RCC 7860 (cell line): ENCODE results near the gene C4B.
A peak's percentile ranks its signal among the peaks of the same experiment; 100 is the strongest.
"Not testable (repeated sequence)": the region's sequence is repeated elsewhere in the genome, so short reads cannot be mapped to it uniquely, and the experiment has no call there.

Experiments used
- DNase-seq: peaks from one replicate; pipeline ENCODE4 v3.0.0-alpha.2; 2015; ENCODE audit warnings: low spot score
- FAIRE-seq: peaks from 2 replicates; lab custom pipeline; 2012; peaks lifted over from hg19 to GRCh38; lab: Jason Lieb, UNC

The C4B gene

DNA sequence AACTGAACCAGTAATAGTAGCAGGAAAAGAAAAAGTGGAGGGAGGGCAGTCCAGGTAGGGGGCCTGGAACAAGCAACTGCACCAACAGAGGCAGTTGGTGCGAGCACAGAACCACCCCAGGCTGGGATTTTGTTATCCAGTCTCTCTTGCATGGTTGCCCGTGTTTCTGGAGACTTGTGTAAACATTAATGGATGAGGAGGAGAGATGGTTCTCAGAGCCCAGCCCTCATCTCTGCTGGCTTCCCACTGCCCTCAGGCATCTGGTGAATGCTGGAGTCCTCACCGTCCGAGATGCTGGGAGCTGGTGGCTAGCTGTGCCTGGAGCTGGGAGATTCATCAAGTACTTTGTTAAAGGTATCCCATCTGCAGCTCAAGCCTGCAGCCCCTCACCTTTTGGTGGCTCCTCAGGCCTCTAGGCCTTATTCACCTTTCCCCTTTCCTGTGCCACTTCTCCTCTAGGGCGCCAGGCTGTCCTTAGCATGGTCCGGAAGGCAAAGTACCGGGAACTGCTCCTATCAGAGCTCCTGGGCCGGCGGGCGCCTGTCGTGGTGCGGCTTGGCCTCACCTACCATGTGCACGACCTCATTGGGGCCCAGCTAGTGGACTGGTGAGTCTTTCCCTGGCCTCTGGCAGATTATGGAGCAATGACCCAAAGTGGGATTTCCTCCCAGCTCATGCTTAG lies 34.3 kb upstream of the C4B start:
- not testable (repeated sequence) for FAIRE-seq, DNase-seq

DNA sequence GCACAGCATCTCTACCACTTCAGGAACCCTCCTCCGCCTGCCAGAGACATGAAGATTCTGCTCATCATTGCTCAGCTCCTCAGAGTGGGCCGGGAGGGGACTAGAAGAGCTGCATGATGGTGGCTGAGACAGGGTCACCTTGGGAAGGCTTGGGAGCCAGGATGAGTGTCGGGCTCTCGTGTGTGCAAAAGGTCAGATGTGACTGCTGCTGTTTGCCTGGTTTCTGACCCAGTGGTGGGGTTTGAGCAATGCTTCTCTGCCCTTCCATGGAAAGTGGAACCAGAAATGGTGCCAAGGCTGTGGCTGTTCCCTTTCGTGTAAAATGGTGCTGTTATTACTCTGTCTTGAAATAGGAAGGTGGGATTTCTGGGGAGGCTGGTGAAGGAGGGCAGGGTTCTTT lies 33.6 kb upstream of the C4B start:
- not testable (repeated sequence) for DNase-seq, FAIRE-seq

DNA sequence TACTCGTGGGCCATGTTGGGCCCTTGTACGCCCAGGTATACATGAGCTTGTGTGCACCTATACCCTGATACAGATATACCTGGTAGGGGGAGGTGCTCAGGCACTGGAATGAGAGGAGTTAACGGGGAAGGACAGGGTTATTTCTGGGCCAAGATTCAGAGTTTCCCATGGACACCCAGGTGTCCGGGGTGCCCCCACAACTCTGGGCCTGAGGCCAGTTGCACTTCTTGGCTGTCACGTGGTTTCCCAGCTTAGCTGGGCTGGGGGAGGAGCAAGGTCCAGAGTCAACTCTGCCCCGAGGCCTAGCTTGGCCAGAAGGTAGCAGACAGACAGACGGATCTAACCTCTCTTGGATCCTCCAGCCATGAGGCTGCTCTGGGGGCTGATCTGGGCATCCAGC lies 32.9 kb upstream of the C4B start, which contains the start of gene C4A:
C4A (plus strand) TSS at position 314 of the 400 bp plus-strand sequence; CDS start at position 365, 51 bp downstream.
- FAIRE-seq, DNase-seq: not testable (repeated sequence)

DNA sequence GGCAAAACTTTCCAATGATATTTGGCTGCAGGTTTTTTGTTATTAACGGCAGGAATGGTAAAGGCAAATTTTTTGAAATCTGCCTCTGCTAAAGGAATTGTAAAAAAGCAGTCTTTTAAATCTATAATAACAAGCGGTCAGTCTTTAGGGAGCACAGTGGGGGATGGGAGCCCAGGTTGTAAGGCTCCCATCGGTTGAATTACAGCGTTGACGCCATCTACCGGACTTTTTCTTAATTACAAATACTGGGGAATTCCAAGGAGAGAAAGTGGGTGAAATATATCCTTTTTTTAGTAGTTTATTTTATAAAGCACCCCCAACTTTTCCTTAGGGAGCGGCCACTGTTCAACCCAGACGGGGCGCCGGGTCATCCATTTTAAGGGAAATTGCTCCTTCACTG lies 25.2 kb upstream of the C4B start:
- not testable (repeated sequence) for DNase-seq, FAIRE-seq

DNA sequence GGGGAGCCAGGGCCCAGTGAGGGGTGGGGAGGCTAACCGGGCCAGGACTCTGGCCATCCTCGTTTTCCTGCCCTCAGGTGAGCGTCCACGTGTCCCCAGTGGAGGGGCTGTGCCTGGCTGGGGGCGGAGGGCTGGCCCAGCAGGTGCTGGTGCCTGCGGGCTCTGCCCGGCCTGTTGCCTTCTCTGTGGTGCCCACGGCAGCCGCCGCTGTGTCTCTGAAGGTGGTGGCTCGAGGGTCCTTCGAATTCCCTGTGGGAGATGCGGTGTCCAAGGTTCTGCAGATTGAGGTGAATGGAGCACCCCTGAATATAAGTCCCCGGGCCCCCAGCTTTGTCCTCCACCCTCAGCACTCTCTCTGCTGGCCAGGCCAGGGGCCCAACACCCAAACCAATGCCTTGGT lies 20.2 kb upstream of the C4B start:
- not testable (repeated sequence) for DNase-seq, FAIRE-seq

DNA sequence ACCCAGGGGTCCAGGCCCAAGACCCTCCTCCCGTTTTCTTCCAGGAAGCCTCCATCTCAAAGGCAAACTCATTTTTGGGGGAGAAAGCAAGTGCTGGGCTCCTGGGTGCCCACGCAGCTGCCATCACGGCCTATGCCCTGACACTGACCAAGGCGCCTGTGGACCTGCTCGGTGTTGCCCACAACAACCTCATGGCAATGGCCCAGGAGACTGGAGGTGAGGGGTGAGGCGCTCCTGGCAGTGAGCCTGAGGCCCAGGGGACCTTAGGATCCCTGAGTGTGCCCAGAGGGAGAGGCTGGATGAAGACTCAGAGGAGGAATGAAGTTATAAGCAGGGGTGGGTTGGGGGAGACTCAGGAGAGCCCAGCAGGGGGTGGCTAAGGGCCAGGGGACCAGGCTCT lies 18.2 kb upstream of the C4B start:
- not testable (repeated sequence) for DNase-seq, FAIRE-seq

DNA sequence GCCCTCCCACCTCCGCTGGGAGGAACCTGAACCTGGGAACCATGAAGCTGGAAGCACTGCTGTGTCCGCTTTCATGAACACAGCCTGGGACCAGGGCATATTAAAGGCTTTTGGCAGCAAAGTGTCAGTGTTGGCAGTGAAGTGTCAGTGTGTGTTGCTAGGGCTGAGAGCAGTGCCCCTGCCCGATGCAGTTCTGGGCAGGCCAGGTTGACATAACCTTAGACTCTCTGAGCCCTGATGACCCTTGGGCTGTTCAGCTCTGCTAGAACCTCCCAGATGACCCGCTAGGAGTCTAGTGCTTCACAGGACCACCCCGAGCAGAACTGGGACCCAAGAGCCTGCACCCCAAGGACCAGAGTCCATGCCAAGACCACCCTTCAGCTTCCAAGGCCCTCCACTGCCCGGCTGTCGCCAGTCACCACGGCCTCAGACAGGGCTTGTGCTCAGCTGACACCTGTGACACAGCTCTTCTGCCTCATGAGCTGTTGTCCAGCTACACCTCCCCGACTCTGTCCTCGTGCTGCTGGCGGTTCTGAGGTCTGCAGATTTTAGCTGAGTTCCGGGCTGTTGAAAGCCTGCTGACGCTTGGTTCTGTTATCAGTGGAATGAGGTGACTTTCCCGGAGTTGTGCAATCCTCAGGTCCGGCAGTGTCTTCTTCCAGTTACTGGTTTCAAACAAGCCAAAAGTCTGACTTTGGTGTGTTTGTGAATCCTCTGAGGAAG lies 11.9 kb upstream of the C4B start:
- not testable (repeated sequence) for DNase-seq, FAIRE-seq

DNA sequence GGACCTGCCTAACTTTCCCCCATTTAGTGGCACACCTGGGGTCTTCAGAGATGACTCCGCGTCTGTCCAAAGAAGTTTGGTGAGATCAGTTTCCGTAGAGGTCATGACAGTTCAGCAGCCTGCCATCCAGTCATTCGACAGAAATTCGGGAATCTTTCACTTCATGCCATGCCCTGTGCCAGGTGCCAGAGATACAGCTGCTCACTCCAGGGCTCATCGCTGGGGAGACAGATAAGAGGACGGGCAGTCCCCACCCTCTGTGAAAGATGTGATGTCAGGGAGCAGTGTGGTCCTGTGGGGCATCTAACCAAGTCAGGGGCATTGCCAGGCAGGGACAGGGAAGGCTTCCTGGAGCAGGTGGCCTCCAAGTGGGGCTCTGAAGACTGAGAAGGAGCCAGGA lies 11.3 kb upstream of the C4B start:
- not testable (repeated sequence) for DNase-seq, FAIRE-seq

DNA sequence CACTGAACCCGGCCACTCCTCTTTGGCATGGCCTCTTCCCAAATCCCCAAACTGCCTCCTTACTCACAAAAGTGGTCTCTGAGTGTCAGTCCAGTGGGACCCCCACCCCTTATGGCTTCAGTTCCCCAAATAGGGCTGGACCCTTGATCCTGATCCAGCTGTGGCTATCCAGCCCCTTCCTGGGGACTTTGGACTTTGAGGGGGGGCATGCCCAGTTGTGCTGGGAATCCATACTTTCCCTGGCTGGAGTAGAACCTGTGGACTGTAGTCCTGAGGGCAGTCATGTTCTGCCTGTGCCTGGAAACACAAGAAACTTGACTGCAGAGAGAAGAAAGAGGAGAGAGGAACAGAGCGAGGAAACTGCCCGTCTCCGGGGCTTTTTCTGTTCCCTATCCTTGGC lies 10.2 kb upstream of the C4B start:
- DNase-seq, FAIRE-seq: not testable (repeated sequence)

DNA sequence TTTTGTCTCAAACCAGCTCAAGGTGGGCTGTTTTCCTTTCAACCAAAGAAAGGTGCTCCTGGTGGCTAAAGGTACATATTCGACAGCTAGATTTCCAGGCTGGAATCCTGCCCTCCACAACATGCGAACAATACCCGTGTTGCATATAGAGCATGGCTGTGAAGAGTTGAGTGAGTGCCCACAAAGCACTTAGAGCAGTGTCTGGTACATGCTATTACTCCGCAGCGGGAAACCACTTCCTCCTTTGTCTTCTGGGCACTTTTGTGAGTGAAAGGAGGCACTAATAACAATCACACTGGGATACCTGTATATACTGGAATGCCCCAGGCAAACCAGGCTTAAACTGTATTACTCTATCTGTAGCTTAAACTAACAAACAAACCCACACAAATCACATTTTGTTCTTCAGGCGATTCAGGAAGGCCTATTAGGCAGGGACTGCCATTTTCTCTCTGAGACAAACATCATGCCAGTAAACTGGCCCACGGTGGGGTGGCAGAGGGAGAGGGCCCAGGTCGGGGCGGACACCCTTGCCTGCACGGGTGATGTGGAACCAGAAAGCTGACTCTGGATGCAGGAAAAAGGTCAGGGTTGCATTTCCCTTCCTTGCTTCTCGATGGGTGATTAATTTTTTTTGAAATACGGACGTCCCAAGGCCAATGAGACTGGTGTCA lies 9.6 kb upstream of the C4B start:
- FAIRE-seq, DNase-seq: not testable (repeated sequence)

DNA sequence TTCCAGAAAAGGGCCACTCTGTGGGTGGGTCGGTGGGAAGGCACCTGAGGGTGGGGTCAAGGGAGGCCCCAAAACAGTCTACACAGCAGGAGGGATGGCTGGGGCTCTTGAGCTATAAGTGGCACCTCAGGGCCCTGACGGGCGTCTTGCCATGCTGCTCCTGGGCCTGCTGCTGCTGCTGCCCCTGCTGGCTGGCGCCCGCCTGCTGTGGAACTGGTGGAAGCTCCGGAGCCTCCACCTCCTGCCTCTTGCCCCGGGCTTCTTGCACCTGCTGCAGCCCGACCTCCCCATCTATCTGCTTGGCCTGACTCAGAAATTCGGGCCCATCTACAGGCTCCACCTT lies 9.1 kb upstream of the C4B start:
- not testable (repeated sequence) for FAIRE-seq, DNase-seq

DNA sequence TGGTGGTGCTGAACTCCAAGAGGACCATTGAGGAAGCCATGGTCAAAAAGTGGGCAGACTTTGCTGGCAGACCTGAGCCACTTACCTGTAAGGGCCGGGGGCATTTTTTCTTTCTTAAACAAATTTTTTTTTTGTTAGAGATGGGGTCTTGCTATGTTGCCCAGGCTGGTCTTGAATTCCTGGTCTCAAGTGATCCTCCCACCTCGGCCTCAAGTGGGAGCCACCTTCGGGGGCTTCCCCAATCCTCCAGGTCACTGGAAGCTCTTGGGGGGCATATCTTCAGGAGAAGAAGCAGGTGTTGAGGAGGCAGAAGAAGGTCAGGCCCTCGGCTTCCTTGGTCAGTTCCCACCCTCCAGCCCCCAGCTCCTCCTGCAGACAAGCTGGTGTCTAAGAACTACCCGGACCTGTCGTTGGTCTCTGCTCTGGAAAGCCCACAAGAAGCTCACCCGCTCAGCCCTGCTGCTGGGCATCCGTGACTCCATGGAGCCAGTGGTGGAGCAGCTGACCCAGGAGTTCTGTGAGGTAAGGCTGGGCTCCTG lies 8.5 kb upstream of the C4B start:
- DNase-seq, FAIRE-seq: not testable (repeated sequence)

DNA sequence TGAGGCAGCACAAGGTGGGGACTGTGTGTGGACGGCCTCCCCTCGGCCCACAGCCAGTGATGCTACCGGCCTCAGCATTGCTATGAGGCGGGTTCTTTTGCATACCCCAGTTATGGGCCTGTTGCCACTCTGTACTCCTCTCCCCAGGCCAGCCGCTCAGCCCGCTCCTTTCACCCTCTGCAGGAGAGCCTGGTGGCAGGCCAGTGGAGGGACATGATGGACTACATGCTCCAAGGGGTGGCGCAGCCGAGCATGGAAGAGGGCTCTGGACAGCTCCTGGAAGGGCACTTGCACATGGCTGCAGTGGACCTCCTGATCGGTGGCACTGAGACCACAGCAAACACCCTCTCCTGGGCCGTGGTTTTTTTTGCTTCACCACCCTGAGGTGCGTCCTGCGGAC lies 7.5 kb upstream of the C4B start:
- not testable (repeated sequence) for FAIRE-seq, DNase-seq

DNA sequence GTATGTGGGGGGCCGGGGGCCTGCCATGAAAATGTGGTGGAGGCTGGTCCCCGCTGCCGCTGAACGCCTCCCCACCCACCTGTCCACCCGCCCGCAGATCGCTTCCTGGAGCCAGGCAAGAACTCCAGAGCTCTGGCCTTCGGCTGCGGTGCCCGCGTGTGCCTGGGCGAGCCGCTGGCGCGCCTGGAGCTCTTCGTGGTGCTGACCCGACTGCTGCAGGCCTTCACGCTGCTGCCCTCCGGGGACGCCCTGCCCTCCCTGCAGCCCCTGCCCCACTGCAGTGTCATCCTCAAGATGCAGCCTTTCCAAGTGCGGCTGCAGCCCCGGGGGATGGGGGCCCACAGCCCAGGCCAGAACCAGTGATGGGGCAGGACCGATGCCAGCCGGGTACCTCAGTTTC lies 6.6 kb upstream of the C4B start:
- FAIRE-seq, DNase-seq: not testable (repeated sequence)

DNA sequence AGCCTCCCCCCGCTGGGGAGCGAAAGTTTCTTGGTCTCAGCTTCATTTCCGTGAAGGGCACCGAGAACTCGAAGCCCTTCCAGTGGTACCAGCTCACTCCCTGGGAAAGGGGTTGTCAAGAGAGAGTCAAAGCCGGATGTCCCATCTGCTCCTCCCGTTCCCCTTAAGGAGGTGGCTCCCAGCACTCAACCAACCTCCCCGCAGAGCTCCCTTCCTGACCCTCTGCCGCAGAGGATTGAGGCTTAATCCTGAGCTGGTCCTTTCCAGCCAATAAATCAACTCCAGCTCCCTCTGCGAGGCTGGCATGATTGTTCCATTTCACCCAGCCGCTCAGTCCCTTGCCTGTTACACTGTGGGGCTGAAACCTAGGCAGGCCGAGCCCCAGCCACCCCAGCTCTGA lies 6.0 kb upstream of the C4B start:
- DNase-seq, FAIRE-seq: not testable (repeated sequence)

DNA sequence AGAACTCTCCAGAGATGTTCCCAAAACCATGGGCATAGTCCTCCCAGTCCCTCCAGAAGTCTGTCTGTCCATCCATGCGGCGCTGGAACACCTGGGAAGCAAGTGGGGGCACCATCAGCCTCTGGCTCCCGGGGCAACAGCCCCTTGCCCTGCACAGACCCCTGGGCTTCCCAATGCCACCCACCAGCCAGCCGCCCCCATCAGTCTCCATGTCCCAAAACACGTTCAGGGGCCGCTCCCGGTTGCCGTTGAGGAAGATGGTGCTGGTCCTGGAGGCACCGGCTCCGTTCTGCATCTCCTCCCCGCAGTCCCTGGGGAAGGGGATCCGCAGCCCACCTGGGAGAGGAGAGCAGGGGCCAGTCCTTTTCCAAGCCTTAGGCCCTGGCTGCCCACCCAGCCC lies 5.1 kb upstream of the C4B start:
- FAIRE-seq, DNase-seq: not testable (repeated sequence)

DNA sequence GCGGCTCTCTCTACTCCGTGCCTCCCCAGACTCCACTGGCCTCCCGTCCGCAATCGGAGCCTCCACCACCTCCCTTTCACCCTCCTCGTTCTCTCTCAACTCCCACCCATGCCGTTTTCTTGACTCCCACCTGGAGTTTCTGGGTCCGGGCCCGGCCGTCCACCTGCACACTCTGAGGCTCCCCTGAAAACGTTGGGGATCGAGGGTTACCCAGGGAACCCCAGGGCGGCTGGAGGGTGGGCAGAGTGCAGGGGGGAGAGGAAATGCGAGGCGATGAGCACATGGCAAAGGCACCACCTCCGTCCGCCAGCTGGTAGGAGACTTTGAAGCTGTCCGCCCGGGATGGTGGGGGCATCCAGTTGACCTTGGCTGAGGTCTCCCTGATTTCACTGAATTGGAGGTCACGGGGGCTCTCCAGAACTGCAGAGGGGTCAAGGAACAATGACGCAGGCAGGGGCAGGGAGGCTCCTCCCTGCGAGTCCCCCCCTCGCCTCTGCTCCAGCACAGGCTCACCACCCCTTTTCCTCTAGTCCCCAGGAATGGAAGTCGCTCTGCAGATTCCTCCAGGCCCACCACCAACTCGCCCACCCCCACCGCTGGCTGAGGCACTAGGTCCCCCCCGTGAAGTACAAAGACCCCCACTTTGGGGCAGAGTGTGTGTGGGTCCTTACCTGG lies 3.6 kb upstream of the C4B start:
- not testable (repeated sequence) for FAIRE-seq, DNase-seq

DNA sequence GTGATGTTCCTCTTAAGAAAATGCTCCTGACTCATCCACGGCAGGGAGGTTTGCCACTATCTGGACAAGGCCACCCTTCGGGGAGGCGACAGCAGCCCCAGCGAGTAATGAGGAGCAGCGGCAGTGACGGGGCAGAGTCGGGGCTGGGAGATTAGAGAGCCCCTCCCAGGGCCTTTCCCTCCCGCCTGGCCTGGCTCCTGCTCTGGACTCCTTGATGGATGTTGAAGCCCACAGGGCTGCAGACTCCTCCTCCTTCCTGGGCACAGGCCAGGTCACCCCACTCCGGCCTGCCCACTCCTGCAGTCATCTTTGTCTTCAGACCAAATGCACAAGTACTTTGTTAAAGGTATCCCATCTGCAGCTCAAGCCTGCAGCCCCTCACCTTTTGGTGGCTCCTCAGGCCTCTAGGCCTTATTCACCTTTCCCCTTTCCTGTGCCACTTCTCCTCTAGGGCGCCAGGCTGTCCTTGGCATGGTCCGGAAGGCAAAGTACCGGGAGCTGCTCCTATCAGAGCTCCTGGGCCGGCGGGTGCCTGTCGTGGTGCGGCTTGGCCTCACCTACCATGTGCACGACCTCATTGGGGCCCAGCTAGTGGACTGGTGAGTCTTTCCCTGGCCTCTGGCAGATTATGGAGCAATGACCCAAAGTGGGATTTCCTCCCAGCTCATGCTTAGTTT lies 1.5 kb upstream of the C4B start:
- not testable (repeated sequence) for DNase-seq, FAIRE-seq

DNA sequence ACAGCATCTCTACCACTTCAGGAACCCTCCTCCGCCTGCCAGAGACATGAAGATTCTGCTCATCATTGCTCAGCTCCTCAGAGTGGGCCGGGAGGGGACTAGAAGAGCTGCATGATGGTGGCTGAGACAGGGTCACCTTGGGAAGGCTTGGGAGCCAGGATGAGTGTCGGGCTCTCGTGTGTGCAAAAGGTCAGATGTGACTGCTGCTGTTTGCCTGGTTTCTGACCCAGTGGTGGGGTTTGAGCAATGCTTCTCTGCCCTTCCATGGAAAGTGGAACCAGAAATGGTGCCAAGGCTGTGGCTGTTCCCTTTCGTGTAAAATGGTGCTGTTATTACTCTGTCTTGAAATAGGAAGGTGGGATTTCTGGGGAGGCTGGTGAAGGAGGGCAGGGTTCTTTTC lies 857 bp upstream of the C4B start:
- DNase-seq, FAIRE-seq: not testable (repeated sequence)

DNA sequence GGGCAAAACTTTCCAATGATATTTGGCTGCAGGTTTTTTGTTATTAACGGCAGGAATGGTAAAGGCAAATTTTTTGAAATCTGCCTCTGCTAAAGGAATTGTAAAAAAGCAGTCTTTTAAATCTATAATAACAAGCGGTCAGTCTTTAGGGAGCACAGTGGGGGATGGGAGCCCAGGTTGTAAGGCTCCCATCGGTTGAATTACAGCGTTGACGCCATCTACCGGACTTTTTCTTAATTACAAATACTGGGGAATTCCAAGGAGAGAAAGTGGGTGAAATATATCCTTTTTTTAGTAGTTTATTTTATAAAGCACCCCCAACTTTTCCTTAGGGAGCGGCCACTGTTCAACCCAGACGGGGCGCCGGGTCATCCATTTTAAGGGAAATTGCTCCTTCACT lies 7.5 kb downstream of the C4B start:
- not testable (repeated sequence) for DNase-seq
- FAIRE-seq = peak; percentile 66
